OCI-LY7 (cell line): ENCODE results near the gene C2CD4D. TPM values are rescaled to one million over a fixed set of nuclear protein-coding genes. Genes with fewer than 3 reads are reported as not detected.
"Not testable (repeated sequence)": the region's sequence is repeated elsewhere in the genome, so short reads cannot be mapped to it uniquely, and the experiment has no call there.

ENCODE experiments used
- BruUV-seq: library from RNA; stranded (reverse); fragments of 400-500 nt; replicated peaks from 2 replicates; lab custom pipeline; 2021; lab: Mats Ljungman, UMichigan
- CTCF ChIA-PET: fragments of 300-600 bp; sonication (Branson Sonifier 250); formaldehyde crosslinking; loops from one replicate; lab custom pipeline; 2022; ENCODE audit warnings: antibody characterized with exemption; ENCODE audit not compliant: unreplicated experiment; lab: Charles Lee
- POLR2A ChIA-PET: fragments of 300-600 bp; sonication (Branson Sonifier 250); formaldehyde crosslinking; loops from one replicate; lab custom pipeline; 2022; ENCODE audit warnings: antibody characterized with exemption; lab: Charles Lee
- DNase-seq: peaks from one replicate; pipeline ENCODE4 v3.0.0-alpha.2; 2015; ENCODE audit warnings: low spot score
- H2AFZ ChIP-seq: fragments of 200-600 bp; sonication (generic), shearing (Covaris generic); 2 replicates; pipeline ENCODE4 v1.6.1; 2014; ENCODE audit warnings: mild to moderate bottlenecking, antibody characterized with exemption, low read length, moderate library complexity
- H3K27ac ChIP-seq: fragments of 200-600 bp; sonication (generic); 2 replicates; pipeline ENCODE4 v1.5.1; 2014; ENCODE audit warnings: mixed run types, low read depth, mild to moderate bottlenecking, moderate library complexity, low read length, inconsistent platforms; ENCODE audit not compliant: poor library complexity, severe bottlenecking
- H3K36me3 ChIP-seq: fragments of 200-600 bp; sonication (generic); 2 replicates; pipeline ENCODE4 v1.6.1; 2014; ENCODE audit warnings: mild to moderate bottlenecking, antibody characterized with exemption, low read length, moderate library complexity, mixed read lengths; ENCODE audit not compliant: insufficient read depth
- H3K4me1 ChIP-seq: fragments of 200-600 bp; sonication (generic); 2 replicates; pipeline ENCODE4 v1.5.1; 2014; ENCODE audit warnings: mild to moderate bottlenecking, low read length; ENCODE audit not compliant: insufficient read depth, poor library complexity, severe bottlenecking
- H3K4me2 ChIP-seq: fragments of 200-600 bp; sonication (generic); 2 replicates; pipeline ENCODE4 v1.6.1; 2014; ENCODE audit warnings: mild to moderate bottlenecking, low read length
- H3K4me3 ChIP-seq: fragments of 200-600 bp; sonication (generic); 2 replicates; pipeline ENCODE4 v1.5.1; 2014; ENCODE audit warnings: mild to moderate bottlenecking, low read depth, low read length; ENCODE audit not compliant: poor library complexity, severe bottlenecking
- H3K79me2 ChIP-seq: fragments of 200-600 bp; sonication (generic); 2 replicates; pipeline ENCODE4 v1.6.1; 2016; ENCODE audit warnings: low read depth, mild to moderate bottlenecking, low read length, moderate library complexity, mixed read lengths; ENCODE audit not compliant: insufficient read depth
- H3K9me2 ChIP-seq: fragments of 200-600 bp; sonication (generic); 2 replicates; pipeline ENCODE4 v1.6.1; 2016; ENCODE audit warnings: mild to moderate bottlenecking, low read length, mixed read lengths; ENCODE audit not compliant: insufficient read depth
- H3K9me3 ChIP-seq: fragments of 200-600 bp; sonication (generic); 2 replicates; pipeline ENCODE4 v1.6.1; 2014; ENCODE audit warnings: mild to moderate bottlenecking, mixed run types, low read length, mixed read lengths
- H4K20me1 ChIP-seq: fragments of 200-600 bp; sonication (generic); 2 replicates; pipeline ENCODE4 v1.6.1; 2014; ENCODE audit warnings: mild to moderate bottlenecking, antibody characterized with exemption, low read length, moderate library complexity, mixed read lengths; ENCODE audit not compliant: insufficient read depth
- CTCF ChIP-seq: fragments of 200-600 bp; sonication (generic); conservative IDR thresholded peaks from 2 replicates; pipeline ENCODE4 v1.5.1; 2014; ENCODE audit warnings: mild to moderate bottlenecking, antibody characterized with exemption, low read length, moderate library complexity, mixed read lengths
- EZH2phosphoT487 ChIP-seq: fragments of 200-600 bp; sonication (generic); IDR thresholded peaks from 2 replicates; pipeline ENCODE4 v1.6.1; 2018; ENCODE audit warnings: low read depth, borderline replicate concordance, mild to moderate bottlenecking, mixed run types, antibody characterized with exemption, low read length, moderate library complexity, mixed read lengths
- intact Hi-C: fragments of 100-400 bp; cut with micrococcal nuclease; formaldehyde crosslinking; loops from one replicate; pipeline ENCODE4 v1.10.0; 2022; ENCODE audit not compliant: unreplicated experiment
- total RNA-seq, 2 experiments: library from RNA; depleted of rRNA in 1 of 2; stranded (reverse); fragments of >200 nt in 1 of 2; shearing (Covaris generic) in 1 of 2; gene quantifications; 2 replicates each; pipeline ENCODE4 v1.2.3, GENCODE V29; 2014 to 2022

Gene C2CD4D
- total RNA-seq, 2 experiments from 2014 or later: not detected

- intact Hi-C loops: no loop called here
Observed at GRCh38 chr1:151887028-151887427, 47.4 kb upstream of the C2CD4D start.

GRCh38 chr1:151885479-151885878 lies 45.9 kb upstream of the C2CD4D start:
- Histone ChIP-seq H3K9me2 (no peaks in the 10 kb centered on the region), H4K20me1 (no peaks in the 10 kb centered on the region), H3K4me3 (no peak overlapping the region), H3K27ac (no peak overlapping the region), H3K4me2 (no peak overlapping the region), H3K9me3 (no peaks in the 10 kb centered on the region), H2AFZ (no peak overlapping the region), H3K79me2 (no peaks in the 10 kb centered on the region), H3K4me1 (peaks cover 4% of the 10 kb centered on the region), H3K36me3 (no peaks in the 10 kb centered on the region)
- ChIA-PET CTCF (no interaction called here), POLR2A (no interaction called here)
- intact Hi-C loops: no loop called here
- TF ChIP-seq EZH2phosphoT487 (no peak), CTCF (no peak)
- BruUV-seq: no TSS peak
- no peak for DNase-seq

More at GRCh38 chr1:151887028-151887427, 47.4 kb upstream of the C2CD4D start:
- Histone ChIP-seq H3K9me2 (no peaks in the 10 kb centered on the region), H3K27ac (no peak overlapping the region), H3K4me2 (no peak overlapping the region), H4K20me1 (no peaks in the 10 kb centered on the region), H3K36me3 (no peaks in the 10 kb centered on the region; the same call in 1 of the 2 replicates), H2AFZ (no peak overlapping the region), H3K9me3 (no peaks in the 10 kb centered on the region), H3K4me1 (peaks cover 4% of the 10 kb centered on the region), H3K4me3 (no peak overlapping the region), H3K79me2 (no peaks in the 10 kb centered on the region)
- POLR2A ChIA-PET: no interaction called here
- no peak for DNase-seq
- BruUV-seq: no TSS peak
- TF ChIP-seq EZH2phosphoT487 (no peak), CTCF (no peak)
- CTCF ChIA-PET: no interaction called here

GRCh38 chr1:151884879-151885278 lies 45.3 kb upstream of the C2CD4D start:
- DNase-seq, H3K9me3 ChIP-seq, CTCF ChIA-PET, H3K4me1 ChIP-seq, H4K20me1 ChIP-seq, H3K36me3 ChIP-seq, intact Hi-C loops, H2AFZ ChIP-seq, H3K79me2 ChIP-seq, H3K27ac ChIP-seq, H3K9me2 ChIP-seq, BruUV-seq, H3K4me2 ChIP-seq, H3K4me3 ChIP-seq: not testable (repeated sequence)
- POLR2A ChIA-PET: interaction anchor here (0.7 kb wide), 1 partner anchor 296 kb away, joined by 4 read pairs; no protein-coding TSS in a partner anchor

GRCh38 chr1:151884445-151884844 lies 44.8 kb upstream of the C2CD4D start:
- DNase-seq, H3K4me3 ChIP-seq, BruUV-seq, intact Hi-C loops, H3K27ac ChIP-seq, H3K79me2 ChIP-seq, H3K36me3 ChIP-seq, H3K9me2 ChIP-seq, H3K4me2 ChIP-seq, H3K4me1 ChIP-seq, CTCF ChIA-PET, H3K9me3 ChIP-seq, H2AFZ ChIP-seq, H4K20me1 ChIP-seq: not testable (repeated sequence)
- POLR2A ChIA-PET: interaction anchor here (0.6 to 0.7 kb wide), 2 partner anchors 295 to 489 kb away, joined by 3 to 4 read pairs; no protein-coding TSS in a partner anchor

GRCh38 chr1:151883898-151884297 lies 44.3 kb upstream of the C2CD4D start:
- H2AFZ ChIP-seq, CTCF ChIA-PET, BruUV-seq, intact Hi-C loops, DNase-seq, H3K9me3 ChIP-seq, H3K4me2 ChIP-seq, H3K4me1 ChIP-seq, H4K20me1 ChIP-seq, H3K36me3 ChIP-seq, H3K9me2 ChIP-seq, H3K79me2 ChIP-seq, H3K4me3 ChIP-seq, H3K27ac ChIP-seq: not testable (repeated sequence)
- POLR2A ChIA-PET: interaction anchor here (0.6 kb wide), 1 partner anchor 488 kb away, joined by 3 read pairs; no protein-coding TSS in a partner anchor
